GM23338 (cell line): ENCODE data around the gene PRMT3.

Source experiments
- EZH2 ChIP-seq: fragments of 200-600 bp; sonication (generic); IDR thresholded peaks from one replicate; pipeline ENCODE4 v1.8.0; 2017; ENCODE audit warnings: antibody characterized with exemption, mild to moderate bottlenecking, low read depth; ENCODE audit not compliant: unreplicated experiment
- EZH2phosphoT487 ChIP-seq: fragments of 200-600 bp; sonication (generic); IDR thresholded peaks from one replicate; pipeline ENCODE4 v1.8.1; 2018; ENCODE audit warnings: antibody characterized with exemption; ENCODE audit not compliant: unreplicated experiment
- JUNB ChIP-seq: IDR thresholded peaks from one replicate; pipeline ENCODE4 v1.6.1; 2016; ENCODE audit warnings: antibody characterized with exemption; ENCODE audit not compliant: unreplicated experiment
- POLR2AphosphoS5 ChIP-seq: IDR thresholded peaks from 2 replicates; pipeline ENCODE4 v1.6.1; 2016; ENCODE audit warnings: antibody characterized with exemption, low read depth
- ZNF114 ChIP-seq: fragments of 250-450 bp; sonication (Bioruptor Pico); IDR thresholded peaks from 2 replicates; pipeline ENCODE4 v1.5.0; 2020; ENCODE audit warnings: mild to moderate bottlenecking, moderate library complexity
- TF ChIP-seq, protein P1 (sequence below): IDR thresholded peaks from one replicate; pipeline ENCODE4 v1.6.1; 2018; ENCODE audit warnings: antibody characterized with exemption; ENCODE audit not compliant: unreplicated experiment
- TF ChIP-seq, protein P2 (sequence below), 2 experiments: fragments of 200-600 bp in 1 of 2; sonication (generic) in 1 of 2; conservative IDR thresholded peaks; 2 replicates each; pipeline versions ENCODE4 v1.5.1 to v1.6.1; 2016 to 2017; ENCODE audit warnings: antibody characterized with exemption in 2 of 2, low read depth in 2 of 2, mild to moderate bottlenecking in 2 of 2, moderate library complexity in 1 of 2

- TF ChIP-seq, protein P1, sequence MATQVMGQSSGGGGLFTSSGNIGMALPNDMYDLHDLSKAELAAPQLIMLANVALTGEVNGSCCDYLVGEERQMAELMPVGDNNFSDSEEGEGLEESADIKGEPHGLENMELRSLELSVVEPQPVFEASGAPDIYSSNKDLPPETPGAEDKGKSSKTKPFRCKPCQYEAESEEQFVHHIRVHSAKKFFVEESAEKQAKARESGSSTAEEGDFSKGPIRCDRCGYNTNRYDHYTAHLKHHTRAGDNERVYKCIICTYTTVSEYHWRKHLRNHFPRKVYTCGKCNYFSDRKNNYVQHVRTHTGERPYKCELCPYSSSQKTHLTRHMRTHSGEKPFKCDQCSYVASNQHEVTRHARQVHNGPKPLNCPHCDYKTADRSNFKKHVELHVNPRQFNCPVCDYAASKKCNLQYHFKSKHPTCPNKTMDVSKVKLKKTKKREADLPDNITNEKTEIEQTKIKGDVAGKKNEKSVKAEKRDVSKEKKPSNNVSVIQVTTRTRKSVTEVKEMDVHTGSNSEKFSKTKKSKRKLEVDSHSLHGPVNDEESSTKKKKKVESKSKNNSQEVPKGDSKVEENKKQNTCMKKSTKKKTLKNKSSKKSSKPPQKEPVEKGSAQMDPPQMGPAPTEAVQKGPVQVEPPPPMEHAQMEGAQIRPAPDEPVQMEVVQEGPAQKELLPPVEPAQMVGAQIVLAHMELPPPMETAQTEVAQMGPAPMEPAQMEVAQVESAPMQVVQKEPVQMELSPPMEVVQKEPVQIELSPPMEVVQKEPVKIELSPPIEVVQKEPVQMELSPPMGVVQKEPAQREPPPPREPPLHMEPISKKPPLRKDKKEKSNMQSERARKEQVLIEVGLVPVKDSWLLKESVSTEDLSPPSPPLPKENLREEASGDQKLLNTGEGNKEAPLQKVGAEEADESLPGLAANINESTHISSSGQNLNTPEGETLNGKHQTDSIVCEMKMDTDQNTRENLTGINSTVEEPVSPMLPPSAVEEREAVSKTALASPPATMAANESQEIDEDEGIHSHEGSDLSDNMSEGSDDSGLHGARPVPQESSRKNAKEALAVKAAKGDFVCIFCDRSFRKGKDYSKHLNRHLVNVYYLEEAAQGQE: no peak
- no peak for TF ChIP-seq POLR2AphosphoS5
- TF ChIP-seq, protein P2, sequence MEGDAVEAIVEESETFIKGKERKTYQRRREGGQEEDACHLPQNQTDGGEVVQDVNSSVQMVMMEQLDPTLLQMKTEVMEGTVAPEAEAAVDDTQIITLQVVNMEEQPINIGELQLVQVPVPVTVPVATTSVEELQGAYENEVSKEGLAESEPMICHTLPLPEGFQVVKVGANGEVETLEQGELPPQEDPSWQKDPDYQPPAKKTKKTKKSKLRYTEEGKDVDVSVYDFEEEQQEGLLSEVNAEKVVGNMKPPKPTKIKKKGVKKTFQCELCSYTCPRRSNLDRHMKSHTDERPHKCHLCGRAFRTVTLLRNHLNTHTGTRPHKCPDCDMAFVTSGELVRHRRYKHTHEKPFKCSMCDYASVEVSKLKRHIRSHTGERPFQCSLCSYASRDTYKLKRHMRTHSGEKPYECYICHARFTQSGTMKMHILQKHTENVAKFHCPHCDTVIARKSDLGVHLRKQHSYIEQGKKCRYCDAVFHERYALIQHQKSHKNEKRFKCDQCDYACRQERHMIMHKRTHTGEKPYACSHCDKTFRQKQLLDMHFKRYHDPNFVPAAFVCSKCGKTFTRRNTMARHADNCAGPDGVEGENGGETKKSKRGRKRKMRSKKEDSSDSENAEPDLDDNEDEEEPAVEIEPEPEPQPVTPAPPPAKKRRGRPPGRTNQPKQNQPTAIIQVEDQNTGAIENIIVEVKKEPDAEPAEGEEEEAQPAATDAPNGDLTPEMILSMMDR (conservative IDR thresholded peaks at IDR 0.05; ENCODE audit: low read depth in 2 of 2): no peak
- TF ChIP-seq JUNB: no peak
- no peak for TF ChIP-seq EZH2phosphoT487
- no peak for TF ChIP-seq EZH2
- TF ChIP-seq ZNF114: no peak
These were observed 96.4 kb downstream of the PRMT3 start for GRCh38 chr11:20483931-20484330.
